Measurements from ENCODE around the gene TDRD3.
"Not testable (repeated sequence)": the region's sequence is repeated elsewhere in the genome, so short reads cannot be mapped to it uniquely, and the experiment has no call there.

The TDRD3 gene

DNA sequence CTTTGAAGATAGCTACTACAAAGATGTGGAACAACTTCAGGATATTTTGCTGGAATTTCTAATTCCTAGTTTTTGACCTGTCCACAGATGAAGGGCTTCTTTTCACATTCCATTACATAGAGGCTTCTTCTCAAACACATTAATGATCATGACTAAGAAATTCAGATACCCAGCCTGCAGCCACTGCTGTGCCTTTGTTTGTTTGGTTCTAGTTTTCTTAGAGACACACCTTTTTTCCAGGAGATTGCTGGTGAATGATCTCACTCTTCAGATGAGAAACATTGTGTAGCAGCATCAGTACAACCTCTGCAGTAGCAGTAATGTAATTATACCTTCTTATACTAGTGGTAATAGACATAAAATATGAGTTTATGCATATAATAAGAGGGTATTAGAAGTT, 5.0 kb downstream of the TDRD3 start:
- no peak for DNase-seq
- TF ChIP-seq CTCF (IDR thresholded peaks at IDR 0.05; ENCODE audit: low read depth, low read length), result no peak
- H3K36me3 ChIP-seq, result no peaks in the 10 kb centered on the region

GRCh38 chr13:60407095-60407494, 10.1 kb downstream of the TDRD3 start:
- no peak for DNase-seq
- no peaks in the 10 kb centered on the region for H3K4me1 ChIP-seq
- H3K36me3 ChIP-seq, result no peaks in the 10 kb centered on the region
- no peak for TF ChIP-seq CTCF (IDR thresholded peaks at IDR 0.05; ENCODE audit: low read depth, low read length)
- no peaks in the 10 kb centered on the region for H3K27me3 ChIP-seq
- no peak overlapping the region for H3K4me3 ChIP-seq (ENCODE audit: low read depth, low read length)
- no peaks in the 10 kb centered on the region for H3K9me3 ChIP-seq

More for the DNA sequence above, 5.0 kb downstream of the TDRD3 start:
- Histone ChIP-seq H3K9me3 (no peaks in the 10 kb centered on the region), H3K4me3 (ENCODE audit: low read depth, low read length) (no peak overlapping the region), H3K27me3 (no peaks in the 10 kb centered on the region), H3K4me1 (peaks cover 5% of the 10 kb centered on the region; the same call in 1 of the 2 replicates)

GRCh38 chr13:60407852-60408251, 10.8 kb downstream of the TDRD3 start:
- not testable (repeated sequence) for H3K9me3 ChIP-seq; H3K36me3 ChIP-seq; DNase-seq; H3K4me1 ChIP-seq; H3K4me3 ChIP-seq (ENCODE audit: low read depth, low read length); H3K27me3 ChIP-seq

GRCh38 chr13:60409574-60410292, 12.7 kb downstream of the TDRD3 start:
- not testable (repeated sequence) for H3K4me3 ChIP-seq (ENCODE audit: low read depth, low read length); H3K4me1 ChIP-seq; H3K36me3 ChIP-seq; DNase-seq; H3K27me3 ChIP-seq; H3K9me3 ChIP-seq

- peaks cover 3% of the 10 kb centered on the region for H3K4me1 ChIP-seq
These were observed 13.3 kb downstream of the TDRD3 start for GRCh38 chr13:60410299-60410698.

DNA sequence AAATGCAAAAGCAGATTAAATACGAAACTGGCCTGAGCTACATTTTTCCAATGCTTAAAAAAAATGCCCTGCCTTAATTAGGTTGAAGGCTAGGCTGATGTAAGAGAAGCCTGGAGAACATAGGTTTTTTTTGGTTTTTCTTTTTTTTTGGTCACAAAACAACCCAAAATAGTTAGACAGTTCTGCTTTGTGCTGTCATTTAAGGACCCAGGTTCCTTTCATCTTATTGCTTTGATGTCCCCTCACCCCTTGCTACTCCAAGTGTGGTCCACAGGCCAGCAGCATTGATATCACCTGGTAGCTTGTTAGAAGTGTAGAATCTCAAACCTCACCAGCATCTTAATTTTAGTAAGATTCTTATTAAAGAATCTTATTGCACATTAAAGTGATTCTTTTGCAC, 14.4 kb downstream of the TDRD3 start:
- H3K4me1 ChIP-seq, result peaks cover 3% of the 10 kb centered on the region
- H3K36me3 ChIP-seq, result no peaks in the 10 kb centered on the region
- H3K4me3 ChIP-seq (ENCODE audit: low read depth, low read length), result no peak overlapping the region
- TF ChIP-seq CTCF (IDR thresholded peaks at IDR 0.05; ENCODE audit: low read depth, low read length), result no peak
- DNase-seq, result no peak
- H3K27me3 ChIP-seq, result no peaks in the 10 kb centered on the region
- H3K9me3 ChIP-seq, result no peaks in the 10 kb centered on the region

More at GRCh38 chr13:60410299-60410698, 13.3 kb downstream of the TDRD3 start:
- no peak for DNase-seq
- Histone ChIP-seq H3K27me3 (no peaks in the 10 kb centered on the region), H3K9me3 (no peaks in the 10 kb centered on the region), H3K4me3 (ENCODE audit: low read depth, low read length) (no peak overlapping the region), H3K36me3 (no peaks in the 10 kb centered on the region)
- TF ChIP-seq CTCF (IDR thresholded peaks at IDR 0.05; ENCODE audit: low read depth, low read length), result no peak

GRCh38 chr13:60411983-60412382, 15.0 kb downstream of the TDRD3 start:
- Histone ChIP-seq H3K4me3 (ENCODE audit: low read depth, low read length) (no peak overlapping the region), H3K27me3 (no peaks in the 10 kb centered on the region), H3K9me3 (no peaks in the 10 kb centered on the region), H3K36me3 (no peaks in the 10 kb centered on the region), H3K4me1 (peaks cover 3% of the 10 kb centered on the region)
- no peak for DNase-seq
- TF ChIP-seq CTCF (IDR thresholded peaks at IDR 0.05; ENCODE audit: low read depth, low read length), result no peak

Data from BE2C (cell line).